AG04449 (cell line): ENCODE results near the gene ERC2.

ENCODE experiments used
- CTCF ChIA-PET: fragments of 350-600 bp; formaldehyde crosslinking; extraction: SDS; loops from one replicate; lab custom pipeline; 2021; ENCODE audit warnings: antibody characterized with exemption; lab: Yijun Ruan, JAX
- POLR2A ChIA-PET: fragments of 400-600, 350-600 bp; formaldehyde crosslinking; extraction: SDS; loops from one replicate; lab custom pipeline; 2020; ENCODE audit warnings: antibody characterized with exemption, inconsistent platforms; lab: Yijun Ruan, JAX
- DNase-seq: peaks from one replicate; pipeline ENCODE4 v3.0.0-alpha.2; 2010; ENCODE audit warnings: low read depth, low spot score
- H3K4me3 ChIP-seq: 2 replicates; pipeline ENCODE4 v1.5.1; 2011; ENCODE audit warnings: low read depth, mild to moderate bottlenecking, control low read depth, low read length
- CTCF ChIP-seq: IDR thresholded peaks from one replicate; pipeline ENCODE4 v1.5.1; 2011; ENCODE audit warnings: mild to moderate bottlenecking, moderate library complexity, low read length, control low read depth, inconsistent platforms; ENCODE audit not compliant: insufficient read depth; ENCODE audit errors: missing control alignments

Gene ERC2

GRCh38 chr3:55555873-55556618 is 912.2 kb downstream of the ERC2 start:
- CTCF ChIA-PET = interaction anchor here (0.8 to 0.9 kb wide), 2 partner anchors 10 to 63 kb away, joined by 3 read pairs; no protein-coding TSS in a partner anchor
- POLR2A ChIA-PET = no interaction called here
- DNase-seq = no peak
- no peak overlapping the region for H3K4me3 ChIP-seq
- TF ChIP-seq CTCF = no peak

- DNase-seq = no peak
- TF ChIP-seq CTCF = no peak
- CTCF ChIA-PET = no interaction called here
- no peak overlapping the region for H3K4me3 ChIP-seq
- POLR2A ChIA-PET = no interaction called here
Measured at GRCh38 chr3:55554634-55555425, 913.4 kb downstream of the ERC2 start.

- H3K4me3 ChIP-seq = no peak overlapping the region
- no peak for DNase-seq
- CTCF ChIA-PET = no interaction called here
- no peak for TF ChIP-seq CTCF
- POLR2A ChIA-PET = interaction anchor here (0.5 kb wide), 1 partner anchor 65 kb away, joined by 3 read pairs; no protein-coding TSS in a partner anchor
Measured at GRCh38 chr3:55551644-55552043, 916.6 kb downstream of the ERC2 start.

GRCh38 chr3:55549177-55549576 is 919.1 kb downstream of the ERC2 start:
- peak; percentile 3 for DNase-seq
- no peak for TF ChIP-seq CTCF
- no peak overlapping the region for H3K4me3 ChIP-seq
- ChIA-PET CTCF (interaction anchor here (0.9 to 1.2 kb wide), 4 partner anchors 10 to 198 kb away, joined by 3 to 4 read pairs (median 3); no protein-coding TSS in a partner anchor), POLR2A (interaction anchor here (0.7 kb wide), 2 partner anchors 51 to 595 kb away, joined by 3 to 6 read pairs; no protein-coding TSS in a partner anchor)

GRCh38 chr3:55546866-55547669 is 921.2 kb downstream of the ERC2 start:
- H3K4me3 ChIP-seq = no peak overlapping the region
- TF ChIP-seq CTCF = no peak
- POLR2A ChIA-PET = no interaction called here
- CTCF ChIA-PET = interaction anchor here (0.9 kb wide), 1 partner anchor 175 kb away, joined by 3 read pairs; no protein-coding TSS in a partner anchor
- no peak for DNase-seq
